GM12878 (cell line): ENCODE data around the gene PTPRN2.

ENCODE experiments used
- CEBPB ChIP-seq, 2 experiments: fragments of 150-350 bp in 1 of 2; IDR thresholded peaks; 2 replicates each; pipeline ENCODE4 v1.6.1; 2012 to 2014; ENCODE audit warnings: low read depth in 2 of 2, low read length in 2 of 2, borderline replicate concordance in 1 of 2, inconsistent platforms in 1 of 2
- CHD2 ChIP-seq: IDR thresholded peaks from 2 replicates; pipeline ENCODE4 v1.6.1; 2011; ENCODE audit warnings: low read depth, low read length, improper control_type of control experiment, borderline replicate concordance
- CREB1 ChIP-seq: IDR thresholded peaks from 2 replicates; pipeline ENCODE4 v1.6.1; 2012; ENCODE audit warnings: low read depth, mild to moderate bottlenecking, inconsistent platforms
- CREM ChIP-seq: IDR thresholded peaks from 2 replicates; pipeline ENCODE4 v1.6.1; 2014; ENCODE audit warnings: antibody characterized with exemption, low read depth
- TAF1 ChIP-seq: IDR thresholded peaks from 2 replicates; pipeline ENCODE4 v1.6.1; 2011; ENCODE audit warnings: mild to moderate bottlenecking, low read depth, low read length, borderline replicate concordance
- TBL1XR1 ChIP-seq: IDR thresholded peaks from 2 replicates; pipeline ENCODE4 v1.6.1; 2012; ENCODE audit warnings: low read depth, low read length, improper control_type of control experiment
- TF ChIP-seq, protein P1 (sequence below), 3 experiments: IDR thresholded peaks in 2 of 3; conservative IDR thresholded peaks in 1 of 3; 2 replicates each; pipeline ENCODE4 v1.5.1; 2011; ENCODE audit warnings: low read depth in 3 of 3, low read length in 3 of 3, mild to moderate bottlenecking in 3 of 3, control low read depth in 2 of 3, moderate library complexity in 2 of 3, inconsistent platforms in 1 of 3, mixed read lengths in 1 of 3; ENCODE audit not compliant: control insufficient read depth in 2 of 3, insufficient read depth in 1 of 3; ENCODE audit errors: extremely low read depth in 1 of 3
- TF ChIP-seq, protein P2 (sequence below): IDR thresholded peaks from 2 replicates; pipeline ENCODE4 v1.6.1; 2012; ENCODE audit warnings: low read depth, low read length, improper control_type of control experiment

DNA sequence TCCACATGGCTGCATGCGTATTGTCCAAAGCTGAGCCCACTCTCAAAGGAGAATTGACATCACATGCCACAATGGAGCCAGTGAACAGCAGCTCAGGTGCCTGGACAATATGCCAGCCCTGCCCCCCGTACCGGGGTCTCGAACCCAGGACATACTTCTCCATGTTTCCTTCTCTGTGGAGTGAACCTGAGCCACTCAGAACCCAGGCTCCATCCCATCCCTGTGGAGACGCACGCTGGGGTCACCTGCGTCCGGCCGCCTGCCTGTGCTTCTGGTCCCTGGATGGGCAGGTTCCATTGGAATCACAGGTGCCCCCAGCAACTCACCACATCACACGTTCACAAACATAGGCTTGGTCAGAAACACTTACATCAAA is 1021.0 kb downstream of the PTPRN2 start:
- TF ChIP-seq CREB1 (no peak), CREM (no peak), TBL1XR1 (no peak), CHD2 (no peak), TAF1 (no peak), CEBPB (IDR thresholded peaks at IDR 0.05; ENCODE audit: borderline replicate concordance in 1 of 2, low read depth in 2 of 2, low read length in 2 of 2) (no peak)
- TF ChIP-seq, protein P1, sequence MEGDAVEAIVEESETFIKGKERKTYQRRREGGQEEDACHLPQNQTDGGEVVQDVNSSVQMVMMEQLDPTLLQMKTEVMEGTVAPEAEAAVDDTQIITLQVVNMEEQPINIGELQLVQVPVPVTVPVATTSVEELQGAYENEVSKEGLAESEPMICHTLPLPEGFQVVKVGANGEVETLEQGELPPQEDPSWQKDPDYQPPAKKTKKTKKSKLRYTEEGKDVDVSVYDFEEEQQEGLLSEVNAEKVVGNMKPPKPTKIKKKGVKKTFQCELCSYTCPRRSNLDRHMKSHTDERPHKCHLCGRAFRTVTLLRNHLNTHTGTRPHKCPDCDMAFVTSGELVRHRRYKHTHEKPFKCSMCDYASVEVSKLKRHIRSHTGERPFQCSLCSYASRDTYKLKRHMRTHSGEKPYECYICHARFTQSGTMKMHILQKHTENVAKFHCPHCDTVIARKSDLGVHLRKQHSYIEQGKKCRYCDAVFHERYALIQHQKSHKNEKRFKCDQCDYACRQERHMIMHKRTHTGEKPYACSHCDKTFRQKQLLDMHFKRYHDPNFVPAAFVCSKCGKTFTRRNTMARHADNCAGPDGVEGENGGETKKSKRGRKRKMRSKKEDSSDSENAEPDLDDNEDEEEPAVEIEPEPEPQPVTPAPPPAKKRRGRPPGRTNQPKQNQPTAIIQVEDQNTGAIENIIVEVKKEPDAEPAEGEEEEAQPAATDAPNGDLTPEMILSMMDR (IDR thresholded peaks at IDR 0.05 in 2 of 3, conservative IDR thresholded peaks at IDR 0.05 in 1 of 3; ENCODE audit: control insufficient read depth in 2 of 3, extremely low read depth in 1 of 3, insufficient read depth in 1 of 3, low read depth in 3 of 3, low read length in 3 of 3): no peak
- TF ChIP-seq, protein P2, sequence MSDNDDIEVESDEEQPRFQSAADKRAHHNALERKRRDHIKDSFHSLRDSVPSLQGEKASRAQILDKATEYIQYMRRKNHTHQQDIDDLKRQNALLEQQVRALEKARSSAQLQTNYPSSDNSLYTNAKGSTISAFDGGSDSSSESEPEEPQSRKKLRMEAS: no peak
